ENCODE measurements around the gene TUT7.

DNA sequence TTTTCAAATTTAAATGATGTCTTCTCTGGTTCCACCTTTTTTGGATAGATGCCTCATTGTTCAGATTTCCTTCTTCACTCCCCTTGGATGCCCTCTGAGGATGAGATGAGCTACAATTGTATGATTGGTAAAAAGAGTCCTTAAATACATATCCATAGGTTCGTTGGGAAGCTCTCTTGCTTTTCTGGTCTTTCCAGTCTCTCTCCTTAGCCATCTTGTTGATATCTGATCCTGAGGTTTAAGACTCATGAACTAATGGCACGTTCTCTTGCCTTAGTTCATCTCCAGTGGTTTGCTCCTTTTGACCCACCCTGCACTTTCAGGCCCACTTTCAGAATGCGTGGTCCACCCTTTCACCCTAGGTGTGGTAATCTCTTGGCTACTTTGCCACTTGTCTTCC is 33.2 kb upstream of the TUT7 start:
- TF ChIP-seq CTCF (IDR thresholded peaks at IDR 0.05), result no peak
- no peak for TF ChIP-seq POLR2A (IDR thresholded peaks at IDR 0.05)
- TF ChIP-seq EP300 (IDR thresholded peaks at IDR 0.05), result no peak
